Stimulated activated CD4-positive, alpha-beta T cell treated with anti-CD3 and anti-CD28 coated beads, Interleukin-12 subunit alpha, Interleukin-12 subunit beta, amount 100 ng/mL, for 24 hours (primary cell): ENCODE data around the gene ZBTB20.

Experiments
- DNase-seq, 2 experiments: peaks; one replicate each; pipeline ENCODE4 v3.0.0-alpha.2; 2020; ENCODE audit warnings: low read depth in 2 of 2

Gene ZBTB20

GRCh38 chr3:114872050-114872449, 275.0 kb downstream of the ZBTB20 start:
- no peak for DNase-seq

- DNase-seq, result no peak
These were observed 279.1 kb downstream of the ZBTB20 start for GRCh38 chr3:114867835-114868503.

- no peak for DNase-seq
These were observed 279.7 kb downstream of the ZBTB20 start for GRCh38 chr3:114867359-114867758.

GRCh38 chr3:114866430-114866829, 280.7 kb downstream of the ZBTB20 start:
- DNase-seq, result no peak

- no peak for DNase-seq
These were observed 282.1 kb downstream of the ZBTB20 start for GRCh38 chr3:114864970-114865369.

- DNase-seq, result no peak
These were observed 283.2 kb downstream of the ZBTB20 start for GRCh38 chr3:114863848-114864247.

- no peak for DNase-seq
These were observed 285.4 kb downstream of the ZBTB20 start for GRCh38 chr3:114861666-114862065.

- no peak for DNase-seq
These were observed 286.6 kb downstream of the ZBTB20 start for GRCh38 chr3:114860531-114860930.

GRCh38 chr3:114858329-114858728, 288.8 kb downstream of the ZBTB20 start:
- DNase-seq, result no peak

- no peak for DNase-seq
These were observed 289.8 kb downstream of the ZBTB20 start for GRCh38 chr3:114857299-114857701.

- no peak for DNase-seq
These were observed 290.3 kb downstream of the ZBTB20 start for GRCh38 chr3:114856835-114857234.

- no peak for DNase-seq
These were observed 291.2 kb downstream of the ZBTB20 start for GRCh38 chr3:114855839-114856238.

GRCh38 chr3:114852966-114853365, 294.1 kb downstream of the ZBTB20 start:
- no peak for DNase-seq

GRCh38 chr3:114850898-114851297, 296.2 kb downstream of the ZBTB20 start:
- no peak for DNase-seq

GRCh38 chr3:114848643-114849350, 298.3 kb downstream of the ZBTB20 start:
- no peak for DNase-seq

GRCh38 chr3:114848082-114848481, 299.0 kb downstream of the ZBTB20 start:
- no peak for DNase-seq

- DNase-seq, result no peak
These were observed 299.5 kb downstream of the ZBTB20 start for GRCh38 chr3:114847564-114847963.

GRCh38 chr3:114846779-114847178, 300.3 kb downstream of the ZBTB20 start:
- DNase-seq, result no peak

GRCh38 chr3:114846252-114846651, 300.8 kb downstream of the ZBTB20 start:
- DNase-seq, result no peak

- no peak for DNase-seq
These were observed 305.6 kb downstream of the ZBTB20 start for GRCh38 chr3:114841515-114841914.

GRCh38 chr3:114839476-114839875, 307.6 kb downstream of the ZBTB20 start:
- DNase-seq, result no peak

GRCh38 chr3:114838025-114838424, 309.1 kb downstream of the ZBTB20 start:
- DNase-seq, result no peak

GRCh38 chr3:114834175-114834940, 312.7 kb downstream of the ZBTB20 start:
- DNase-seq, result no peak
